K562 (cell line): ENCODE measurements around the gene RGS7. TPM values are rescaled to one million over a fixed set of nuclear protein-coding genes. Genes with fewer than 3 reads are reported as not detected.

Experiments used
- ATAC-seq: fragments of 200-7000 bp; cut with Tn5 transposase; 3 replicates; pipeline ENCODE4 v1.9.1; 2020; ENCODE audit warnings: moderate library complexity
- BruUV-seq: library from RNA; stranded (reverse); fragments of 400-500 nt; replicated peaks from 2 replicates; lab custom pipeline; 2021; lab: Mats Ljungman, UMichigan
- CTCF ChIA-PET: fragments of 300-600 bp; formaldehyde crosslinking; extraction: SDS; loops from one replicate; lab custom pipeline; 2021; ENCODE audit warnings: low intra/inter-chr PET ratio; lab: Yijun Ruan, JAX
- POLR2A ChIA-PET: fragments of 300-600, 350-650 bp; sonication (Branson Sonifier 250); formaldehyde crosslinking; extraction: SDS; loops from one replicate; lab custom pipeline; 2021; ENCODE audit warnings: antibody characterized with exemption, inconsistent platforms; lab: Yijun Ruan, JAX
- DNase-seq, 4 experiments: peaks; one replicate each; pipeline versions ENCODE4 v3.0.0 to v3.0.0-alpha.2; 2011 to 2018; ENCODE audit warnings: low spot score in 3 of 4, mixed read lengths in 3 of 4; ENCODE audit errors: extremely low read depth in 1 of 4
- FAIRE-seq: peaks from 2 replicates; lab custom pipeline; 2011; peaks lifted over from hg19 to GRCh38; lab: Jason Lieb, UNC
- H2AFZ ChIP-seq: 2 replicates; pipeline ENCODE4 v1.6.0; 2011; ENCODE audit warnings: low read depth, low read length, control low read depth, inconsistent platforms
- H3K27ac ChIP-seq: fragments of 200-600 bp; 3 replicates; pipeline ENCODE4 v1.8.0; 2011; ENCODE audit warnings: low read depth, mild to moderate bottlenecking, control low read depth, inconsistent platforms, low read length, moderate library complexity, mixed read lengths; ENCODE audit errors: extremely low read depth
- H3K27me3 ChIP-seq, 2 experiments: fragments of 300-600 bp in 1 of 2; 2 replicates in 1 of 2; 3 replicates in 1 of 2; pipeline versions ENCODE4 v1.6.0 to v1.8.0; 2011; ENCODE audit warnings: inconsistent platforms in 2 of 2, low read length in 2 of 2, mild to moderate bottlenecking in 1 of 2, mixed read lengths in 1 of 2, moderate library complexity in 1 of 2; ENCODE audit not compliant: control insufficient read depth in 2 of 2, insufficient read depth in 2 of 2
- H3K36me3 ChIP-seq: fragments of 300-600 bp; 3 replicates; pipeline ENCODE4 v1.8.0; 2011; ENCODE audit warnings: mild to moderate bottlenecking, low read length, inconsistent platforms; ENCODE audit not compliant: control insufficient read depth, insufficient read depth
- H3K4me1 ChIP-seq, 2 experiments: fragments of 200-600 bp in 1 of 2; replicated peaks in 1 of 2; 2 replicates in 1 of 2; 3 replicates in 1 of 2; pipeline versions ENCODE4 v1.5.1 to v1.8.0; 2011; ENCODE audit warnings: inconsistent platforms in 2 of 2, low read length in 2 of 2, mild to moderate bottlenecking in 1 of 2, mixed read lengths in 1 of 2, moderate library complexity in 1 of 2; ENCODE audit not compliant: control insufficient read depth in 2 of 2, insufficient read depth in 2 of 2
- H3K4me2 ChIP-seq: 2 replicates; pipeline ENCODE4 v1.6.1; 2011; ENCODE audit warnings: low read length, control low read depth, inconsistent platforms, mixed read lengths; ENCODE audit not compliant: insufficient read depth
- H3K4me3 ChIP-seq: fragments of 200-600 bp; sonication (generic), shearing (Covaris generic); 2 replicates; pipeline ENCODE4 v1.5.1; 2016; ENCODE audit warnings: control low read depth, inconsistent platforms
- H3K79me2 ChIP-seq: fragments of 200-600 bp; 3 replicates; pipeline ENCODE4 v1.8.0; 2011; ENCODE audit warnings: low read length, inconsistent platforms; ENCODE audit not compliant: control insufficient read depth, insufficient read depth
- H3K9ac ChIP-seq, 2 experiments: 2 replicates each; pipeline versions ENCODE4 v1.6.0 to v1.6.1; 2011; ENCODE audit warnings: low read depth in 2 of 2, low read length in 2 of 2, control low read depth in 1 of 2, inconsistent platforms in 1 of 2, mild to moderate bottlenecking in 1 of 2, mixed read lengths in 1 of 2; ENCODE audit not compliant: insufficient read depth in 1 of 2
- H3K9me1 ChIP-seq: one replicate; pipeline ENCODE4 v1.6.0; 2011; ENCODE audit warnings: inconsistent platforms, mild to moderate bottlenecking, low read length, moderate library complexity; ENCODE audit not compliant: control insufficient read depth, insufficient read depth
- H3K9me3 ChIP-seq: replicated peaks from 2 replicates; pipeline ENCODE4 v1.5.1; 2011; ENCODE audit warnings: low read depth, low read length, inconsistent platforms; ENCODE audit not compliant: control insufficient read depth, insufficient read depth
- H4K20me1 ChIP-seq: replicated peaks from 2 replicates; pipeline ENCODE4 v1.6.1; 2011; ENCODE audit warnings: low read length, inconsistent platforms, mixed read lengths; ENCODE audit not compliant: control insufficient read depth, insufficient read depth
- GABPB1 ChIP-seq: sonication (generic); formaldehyde crosslinking; IDR thresholded peaks from 2 replicates; pipeline ENCODE4 v1.8.0; 2022; ENCODE audit warnings: mild to moderate bottlenecking, missing genetic modification reagents
- MEF2D ChIP-seq: conservative IDR thresholded peaks from 2 replicates; pipeline ENCODE4 v1.6.1; 2016; ENCODE audit warnings: low read depth, missing genetic modification characterization, missing compliant biosample characterization
- MIER1 ChIP-seq: fragments of 450-650 bp; IDR thresholded peaks from 2 replicates; pipeline ENCODE4 v1.6.1; 2016; ENCODE audit warnings: antibody characterized with exemption, mild to moderate bottlenecking, low read depth
- RCOR1 ChIP-seq, 2 experiments: IDR thresholded peaks; 2 replicates each; pipeline ENCODE4 v1.6.1; 2012; ENCODE audit warnings: low read depth in 2 of 2, low read length in 2 of 2, borderline replicate concordance in 1 of 2, improper control_type of control experiment in 1 of 2
- SMAD3 ChIP-seq: fragments of 450-650 bp; formaldehyde crosslinking; conservative IDR thresholded peaks from 2 replicates; pipeline ENCODE4 v1.4.0; 2020; ENCODE audit warnings: mild to moderate bottlenecking
- ZKSCAN3 ChIP-seq: fragments of 250-450 bp; sonication (Bioruptor Pico); IDR thresholded peaks from 2 replicates; pipeline ENCODE4 v1.4.0; 2020
- ZKSCAN8 ChIP-seq: fragments of 200-800 bp; sonication (Bioruptor generic); IDR thresholded peaks from 2 replicates; pipeline ENCODE4 v1.6.1; 2016; ENCODE audit warnings: missing genetic modification characterization, missing compliant biosample characterization
- ZNF24 ChIP-seq: fragments of 450-650 bp; IDR thresholded peaks from 2 replicates; pipeline ENCODE4 v1.6.1; 2016
- WGBS: fragments of 100-300 bp; shearing (Covaris generic); methylation state at CpG from one replicate; pipeline ENCODE4 v1.1.6; 2016; ENCODE audit warnings: low coverage, mixed read lengths; ENCODE audit not compliant: insufficient coverage; ENCODE audit errors: missing lambda C conversion rate; 5-methylcytosine and 5-hydroxymethylcytosine counted together
- in situ Hi-C: fragments of 300-500 bp; cut with MboI; formaldehyde crosslinking; loops from 4 replicates; pipeline ENCODE4 v1.15.0; 2018; ENCODE audit warnings: inconsistent platforms, mixed read lengths
- intact Hi-C: fragments of 100-400 bp; cut with micrococcal nuclease; formaldehyde crosslinking; loops from 2 replicates; pipeline ENCODE4 v1.14.2; 2022
- polyA plus RNA-seq, 8 experiments: library from polyadenylated mRNA; depleted of rRNA in 4 of 8; stranded (reverse) in 5 of 8; unstranded in 3 of 8; fragments of >200 nt; fragmentation: Nextera tagmentation in 2 of 8; fragmentation: Illumina TruSeq in 1 of 8; extraction: Ambion mirVana in 2 of 8; extraction: Trizol in 1 of 8; gene quantifications; 2 replicates each; pipeline versions ENCODE4 v1.2.1 to v1.2.3, GENCODE V29; 2011 to 2014; ENCODE audit warnings: inconsistent platforms in 1 of 8, missing spikeins in 1 of 8
- total RNA-seq, 7 experiments: library from RNA; depleted of rRNA in 6 of 7; stranded (reverse); fragments of >200 nt in 6 of 7; fragmentation: Illumina TruSeq in 2 of 7; extraction: Trizol in 2 of 7; gene quantifications; 2 replicates each; pipeline versions ENCODE4 v1.2.1 to v1.2.3, GENCODE V29; 2011 to 2021; ENCODE audit warnings: low replicate concordance in 1 of 7

Gene RGS7
- total and polyA plus RNA-seq, 9 of the 15 experiments (the other 6 are each of a cell fraction or from before 2014, with no cell fraction given), result not detected

GRCh38 chr1:240743705-240744104 lies 613.3 kb downstream of the RGS7 start:
- H3K4me3 ChIP-seq, result no peak overlapping the region
- H3K9me1 ChIP-seq, result no peaks in the 10 kb centered on the region
- no peaks in the 10 kb centered on the region for H3K79me2 ChIP-seq
- TF ChIP-seq MIER1 (no peak), GABPB1 (CRISPR knock-in tag) (no peak), MEF2D (tag) (no peak), RCOR1 (IDR thresholded peaks at IDR 0.05; ENCODE audit: borderline replicate concordance in 1 of 2, low read depth in 2 of 2, low read length in 2 of 2) (no peak), ZNF24 (no peak)
- no peak for ATAC-seq
- no peaks in the 10 kb centered on the region for H3K36me3 ChIP-seq
- no peaks in the 10 kb centered on the region for H3K4me1 ChIP-seq
- no peaks in the 10 kb centered on the region for H3K27me3 ChIP-seq
- DNase-seq, result no peak
- ChIA-PET POLR2A (interaction anchor here (0.6 kb wide), 1 partner anchor 377 kb away, joined by 3 read pairs; no protein-coding TSS in a partner anchor), CTCF (no interaction called here)
- no peaks in the 10 kb centered on the region for H4K20me1 ChIP-seq
- H3K9ac ChIP-seq, result no peak overlapping the region
- H3K4me2 ChIP-seq, result no peak overlapping the region
- in situ Hi-C loops, result loop anchor here (25.0 kb wide), 1 partner anchor 1269 kb away; no protein-coding TSS in a partner anchor
- no peak for FAIRE-seq
- no peak overlapping the region for H2AFZ ChIP-seq
- intact Hi-C loops, result no loop called here
- 0% methylated on average over 2 of the region's 2 CpGs for WGBS
- no peak overlapping the region for H3K27ac ChIP-seq
- H3K9me3 ChIP-seq, result no peaks in the 10 kb centered on the region; the same call in 1 of the 2 replicates
- BruUV-seq, result no TSS peak

GRCh38 chr1:240739754-240740153 lies 617.3 kb downstream of the RGS7 start:
- Histone ChIP-seq H2AFZ (no peak overlapping the region), H3K27me3 (no peaks in the 10 kb centered on the region), H3K4me1 (no peaks in the 10 kb centered on the region), H4K20me1 (no peaks in the 10 kb centered on the region), H3K27ac (no peak overlapping the region), H3K9ac (no peak overlapping the region), H3K4me3 (no peak overlapping the region), H3K79me2 (no peaks in the 10 kb centered on the region), H3K9me3 (no peaks in the 10 kb centered on the region; the same call in 1 of the 2 replicates), H3K9me1 (no peaks in the 10 kb centered on the region), H3K36me3 (no peaks in the 10 kb centered on the region), H3K4me2 (no peak overlapping the region)
- ATAC-seq (no peak), DNase-seq (no peak), FAIRE-seq (no peak)
- POLR2A ChIA-PET, result no interaction called here
- TF ChIP-seq ZKSCAN8 (no peak), ZKSCAN3 (CRISPR knock-in tag) (no peak), SMAD3 (CRISPR knock-in tag) (no peak)
- CTCF ChIA-PET, result no interaction called here
- intact Hi-C loops, result no loop called here
- BruUV-seq, result no TSS peak
- in situ Hi-C loops, result loop anchor here (25.0 kb wide), 1 partner anchor 1273 kb away; no protein-coding TSS in a partner anchor
- 0% methylated on average over 1 of the region's 1 CpG for WGBS
